C4-2B (cell line): ENCODE data around the gene NOP9.

Experiments used
- H3K27ac ChIP-seq: fragments of 450-650 bp; 2 replicates; pipeline ENCODE4 v1.5.1; 2017
- ZFX ChIP-seq: fragments of 450-650 bp; IDR thresholded peaks from 2 replicates; pipeline ENCODE4 v1.6.1; 2017
- TF ChIP-seq, protein P1 (sequence below): fragments of 450-650 bp; conservative IDR thresholded peaks from 2 replicates; pipeline ENCODE4 v1.5.1; 2017; ENCODE audit warnings: mild to moderate bottlenecking

Gene NOP9

DNA sequence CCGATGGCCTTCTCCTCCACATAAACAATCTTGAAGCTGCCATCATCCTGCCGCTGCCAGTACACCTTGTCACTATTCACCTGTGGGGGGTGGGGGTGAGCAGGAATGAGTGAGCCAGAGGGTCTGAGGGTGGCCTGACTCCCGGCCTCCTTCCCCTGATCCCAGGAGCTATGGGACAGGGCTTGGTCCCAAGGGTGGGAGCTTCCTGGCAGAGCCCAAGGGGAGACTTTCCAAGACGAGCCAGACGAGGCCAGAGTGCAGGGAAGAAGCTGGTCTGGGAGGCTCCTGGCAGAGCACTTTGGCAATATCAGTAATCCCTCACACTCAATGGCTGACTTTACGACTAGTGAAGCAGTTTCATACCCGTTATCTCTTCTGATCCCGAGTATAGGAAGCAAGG is 44.2 kb upstream of the NOP9 start:
- TF ChIP-seq, protein P1, sequence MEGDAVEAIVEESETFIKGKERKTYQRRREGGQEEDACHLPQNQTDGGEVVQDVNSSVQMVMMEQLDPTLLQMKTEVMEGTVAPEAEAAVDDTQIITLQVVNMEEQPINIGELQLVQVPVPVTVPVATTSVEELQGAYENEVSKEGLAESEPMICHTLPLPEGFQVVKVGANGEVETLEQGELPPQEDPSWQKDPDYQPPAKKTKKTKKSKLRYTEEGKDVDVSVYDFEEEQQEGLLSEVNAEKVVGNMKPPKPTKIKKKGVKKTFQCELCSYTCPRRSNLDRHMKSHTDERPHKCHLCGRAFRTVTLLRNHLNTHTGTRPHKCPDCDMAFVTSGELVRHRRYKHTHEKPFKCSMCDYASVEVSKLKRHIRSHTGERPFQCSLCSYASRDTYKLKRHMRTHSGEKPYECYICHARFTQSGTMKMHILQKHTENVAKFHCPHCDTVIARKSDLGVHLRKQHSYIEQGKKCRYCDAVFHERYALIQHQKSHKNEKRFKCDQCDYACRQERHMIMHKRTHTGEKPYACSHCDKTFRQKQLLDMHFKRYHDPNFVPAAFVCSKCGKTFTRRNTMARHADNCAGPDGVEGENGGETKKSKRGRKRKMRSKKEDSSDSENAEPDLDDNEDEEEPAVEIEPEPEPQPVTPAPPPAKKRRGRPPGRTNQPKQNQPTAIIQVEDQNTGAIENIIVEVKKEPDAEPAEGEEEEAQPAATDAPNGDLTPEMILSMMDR = no peak
- TF ChIP-seq ZFX = no peak
- H3K27ac ChIP-seq = no peak overlapping the region

DNA sequence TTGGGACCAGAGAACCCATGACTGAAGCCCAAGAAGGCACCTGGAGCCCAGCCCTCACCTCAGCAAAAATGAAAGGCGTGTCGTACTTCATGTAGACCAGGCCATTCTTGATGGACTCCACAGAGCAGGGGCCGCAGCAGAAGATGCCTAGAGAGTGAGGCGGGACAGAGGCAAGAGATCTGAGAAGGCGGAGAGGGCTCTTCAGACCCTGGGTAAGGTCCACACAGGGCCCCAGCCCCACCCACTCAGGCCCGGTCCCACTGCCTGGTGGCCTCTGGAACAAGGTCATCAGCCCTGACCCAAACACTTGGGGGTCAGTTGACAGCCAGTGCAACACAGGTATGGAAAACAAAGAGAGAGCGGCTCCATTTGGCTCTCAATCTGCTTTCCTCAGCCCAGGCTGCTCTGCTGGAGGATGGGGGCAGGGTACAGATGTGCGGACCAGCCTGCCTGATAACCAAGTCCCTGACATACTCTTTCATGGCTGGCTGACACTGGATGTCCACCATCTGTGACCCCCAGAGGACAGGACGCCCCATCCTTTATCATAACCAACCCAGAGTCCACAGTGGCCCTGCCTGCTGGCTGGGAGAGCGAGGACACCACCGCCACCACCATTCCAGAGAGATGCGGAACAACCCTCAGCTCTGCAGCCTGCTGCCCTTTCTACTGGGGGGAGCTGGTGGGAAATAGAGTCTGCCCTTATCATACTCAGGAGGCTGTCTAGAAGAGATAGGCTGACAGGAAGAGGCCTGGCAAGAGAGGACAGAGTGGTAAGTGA is 43.5 kb upstream of the NOP9 start:
- no peak overlapping the region for H3K27ac ChIP-seq
- TF ChIP-seq, protein P1 = no peak
- no peak for TF ChIP-seq ZFX

DNA sequence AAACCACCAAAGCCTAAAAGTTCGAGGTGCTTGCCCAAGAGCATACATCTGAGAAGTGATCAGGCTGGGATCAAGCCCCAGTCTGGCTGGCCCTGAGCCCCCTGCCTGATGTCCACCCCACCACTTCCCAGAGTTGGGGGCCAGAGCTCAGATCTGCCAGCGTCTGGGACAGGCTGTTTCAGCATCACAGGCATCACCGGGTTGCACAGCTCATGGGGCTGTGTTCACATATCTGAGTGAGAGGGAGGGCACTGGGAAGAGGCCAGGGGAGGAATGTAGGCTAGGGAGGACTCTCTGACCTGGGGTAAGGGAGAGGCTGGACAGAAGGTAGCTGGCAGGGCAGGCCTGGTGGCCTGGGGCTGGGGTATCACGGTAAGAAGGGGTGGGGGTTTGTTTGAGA is 42.7 kb upstream of the NOP9 start:
- TF ChIP-seq, protein P1 = no peak
- no peak for TF ChIP-seq ZFX
- H3K27ac ChIP-seq = no peak overlapping the region

DNA sequence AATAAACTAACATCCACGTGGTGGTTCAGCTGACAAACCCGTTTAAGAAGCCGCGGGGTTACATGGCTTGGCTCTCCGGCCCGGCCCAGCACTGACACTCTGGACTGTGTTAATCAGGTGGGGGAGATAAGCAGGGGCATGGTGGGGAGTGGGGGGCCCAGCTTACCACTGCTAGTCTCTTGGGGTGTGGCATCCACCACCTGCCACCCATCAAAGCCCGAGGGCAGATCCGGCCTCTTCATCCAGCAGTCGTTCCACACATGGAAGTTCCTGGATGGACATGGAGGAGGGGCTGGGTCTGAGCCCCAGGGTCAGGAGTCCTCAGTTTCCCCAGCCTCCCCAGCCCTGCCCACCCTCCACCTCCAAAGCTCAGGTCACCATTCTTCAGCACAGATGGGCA is 41.5 kb upstream of the NOP9 start:
- no peak for TF ChIP-seq ZFX
- TF ChIP-seq, protein P1 = no peak
- H3K27ac ChIP-seq = no peak overlapping the region

DNA sequence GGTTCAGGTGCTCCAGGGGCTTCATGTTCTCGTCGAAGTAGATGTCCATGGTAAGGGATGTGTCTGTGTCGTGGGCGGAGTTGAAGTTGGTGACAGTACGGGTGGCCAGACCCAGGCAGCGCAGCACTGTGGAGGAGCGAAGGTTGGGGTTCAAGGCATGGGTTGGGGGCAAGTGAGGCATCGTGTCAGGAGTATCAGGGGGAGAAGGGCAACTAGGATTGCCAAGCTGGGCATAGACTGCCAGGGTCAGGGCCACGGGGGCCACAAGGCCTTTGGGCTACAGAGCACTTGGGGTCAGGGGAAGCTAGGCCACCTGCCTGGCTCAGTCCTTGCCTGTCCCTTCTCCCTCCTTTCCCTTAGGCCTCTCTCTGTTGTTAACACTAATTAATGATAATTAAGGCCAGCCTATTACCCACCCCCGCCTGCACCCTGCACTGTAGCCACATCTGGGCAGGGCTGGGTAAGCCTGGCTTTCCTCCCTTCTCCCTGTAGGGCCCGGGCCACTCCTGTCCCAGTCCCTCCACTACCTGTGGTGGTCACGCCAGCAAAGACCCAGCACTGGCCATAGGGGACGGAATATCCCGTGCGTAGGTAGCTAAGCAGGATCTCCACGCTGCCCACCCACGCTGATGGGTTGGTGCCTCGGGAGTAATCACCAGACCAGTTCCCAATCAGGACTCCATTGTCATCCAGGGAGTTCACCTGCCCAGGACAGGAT is 40.9 kb upstream of the NOP9 start:
- no peak overlapping the region for H3K27ac ChIP-seq
- TF ChIP-seq, protein P1 = no peak
- TF ChIP-seq ZFX = no peak

DNA sequence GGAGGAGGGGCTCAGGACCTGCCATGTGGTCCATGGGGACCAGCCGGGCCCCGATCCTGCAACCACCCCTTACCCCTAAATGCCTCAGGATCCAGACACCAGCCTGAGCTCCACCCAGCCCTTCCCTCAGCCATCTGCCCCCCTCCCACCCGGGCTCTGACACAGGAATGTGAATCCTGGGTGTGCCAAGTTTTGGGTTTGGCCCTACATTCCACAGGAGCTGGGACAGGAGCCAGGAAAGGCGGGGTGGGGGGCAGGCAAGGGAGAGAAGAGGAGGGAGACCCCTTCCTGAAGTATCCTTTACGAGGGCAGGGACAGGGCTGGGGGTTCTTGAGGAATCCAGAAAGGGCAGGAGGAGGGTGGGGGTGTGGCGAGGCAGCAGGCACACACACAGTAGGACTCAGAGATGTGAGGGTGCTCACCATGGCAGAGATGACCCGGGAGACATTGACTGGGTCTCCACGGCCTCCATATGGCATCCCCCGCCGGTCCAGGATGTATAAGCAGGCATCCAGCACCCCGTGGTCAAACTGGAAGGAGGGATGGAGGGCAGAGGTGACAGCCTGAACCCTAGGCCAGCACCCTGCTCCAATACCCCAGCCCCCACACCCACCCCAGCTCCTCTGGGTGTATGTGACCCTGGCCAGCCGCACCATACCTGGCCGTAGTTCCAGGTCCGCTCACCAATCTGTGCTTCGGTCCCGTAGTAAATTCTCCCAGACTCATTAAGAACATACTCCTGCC is 40.2 kb upstream of the NOP9 start:
- H3K27ac ChIP-seq = no peak overlapping the region
- no peak for TF ChIP-seq ZFX
- TF ChIP-seq, protein P1 = no peak
